Neural progenitor cell (in vitro differentiated cells): ENCODE measurements around the gene ST3GAL2. TPM values are rescaled to one million over a fixed set of nuclear protein-coding genes. Genes with fewer than 3 reads are reported as not detected.

Source experiments
- DNase-seq: peaks from one replicate; pipeline ENCODE4 v3.0.0-alpha.2; 2016; ENCODE audit warnings: low spot score
- H2AFZ ChIP-seq: fragments of 200-600 bp; sonication (generic); replicated peaks from 2 replicates; pipeline ENCODE4 v1.6.1; 2016; ENCODE audit warnings: antibody characterized with exemption
- H3F3A ChIP-seq: fragments of 200-600 bp; sonication (generic); 2 replicates; pipeline ENCODE4 v1.6.1; 2016; ENCODE audit warnings: antibody characterized with exemption, low read depth
- H3K27ac ChIP-seq: fragments of 200-600 bp; sonication (generic); 2 replicates; pipeline ENCODE4 v1.5.1; 2016; ENCODE audit warnings: mild to moderate bottlenecking
- H3K27me3 ChIP-seq: fragments of 200-600 bp; sonication (generic); 2 replicates; pipeline ENCODE4 v1.6.1; 2016; ENCODE audit warnings: mild to moderate bottlenecking, moderate library complexity
- H3K36me3 ChIP-seq: fragments of 200-600 bp; sonication (generic); 2 replicates; pipeline ENCODE4 v1.5.1; 2016
- H3K4me1 ChIP-seq: fragments of 200-600 bp; sonication (generic); 2 replicates; pipeline ENCODE4 v1.6.1; 2016; ENCODE audit warnings: mixed run types
- H3K4me2 ChIP-seq: fragments of 200-600 bp; sonication (generic); 2 replicates; pipeline ENCODE4 v1.6.1; 2016
- H3K4me3 ChIP-seq: fragments of 200-600 bp; sonication (generic); 2 replicates; pipeline ENCODE4 v1.5.1; 2016
- H3K79me2 ChIP-seq: fragments of 200-600 bp; sonication (generic); 2 replicates; pipeline ENCODE4 v1.6.1; 2016; ENCODE audit warnings: low read depth
- H3K9ac ChIP-seq: fragments of 200-600 bp; sonication (generic); 2 replicates; pipeline ENCODE4 v1.6.1; 2016
- H3K9me3 ChIP-seq: fragments of 200-600 bp; sonication (generic); 2 replicates; pipeline ENCODE4 v1.5.1; 2016; ENCODE audit warnings: low read depth
- H4K20me1 ChIP-seq: fragments of 200-600 bp; sonication (generic); 2 replicates; pipeline ENCODE4 v1.6.1; 2016; ENCODE audit warnings: low read depth
- H3K27ac Mint-ChIP-seq: 3 replicates; pipeline ENCODE4 v1.8.0; 2021; ENCODE audit warnings: mixed read lengths
- H3K27me3 Mint-ChIP-seq: 2 replicates; pipeline ENCODE4 v1.8.0; 2022; ENCODE audit warnings: low read depth, mild to moderate bottlenecking, inconsistent platforms, moderate library complexity, mixed read lengths; ENCODE audit not compliant: insufficient read depth
- H3K36me3 Mint-ChIP-seq: 3 replicates; pipeline ENCODE4 v1.8.0; 2021; ENCODE audit warnings: mixed read lengths
- H3K4me1 Mint-ChIP-seq: 3 replicates; pipeline ENCODE4 v1.8.0; 2021; ENCODE audit warnings: mixed read lengths
- H3K4me3 Mint-ChIP-seq: 3 replicates; pipeline ENCODE4 v1.8.0; 2021; ENCODE audit warnings: mild to moderate bottlenecking, moderate library complexity, mixed read lengths
- H3K9me3 Mint-ChIP-seq: 3 replicates; pipeline ENCODE4 v1.8.0; 2020; ENCODE audit warnings: mixed read lengths
- EZH2 ChIP-seq: fragments of 200-600 bp; sonication (generic); IDR thresholded peaks from 2 replicates; pipeline ENCODE4 v1.6.1; 2017; ENCODE audit warnings: antibody characterized with exemption, mild to moderate bottlenecking, moderate library complexity
- EZH2phosphoT487 ChIP-seq: fragments of 200-600 bp; sonication (generic); IDR thresholded peaks from 2 replicates; pipeline ENCODE4 v1.6.1; 2017; ENCODE audit warnings: antibody characterized with exemption
- total RNA-seq: library from RNA; depleted of rRNA; stranded (reverse); fragments of >200 nt; gene quantifications from 2 replicates; pipeline ENCODE4 v1.2.3, GENCODE V29; 2015; ENCODE audit warnings: low replicate concordance
- TF ChIP-seq, protein P1 (sequence below): fragments of 200-600 bp; sonication (generic); IDR thresholded peaks from 2 replicates; pipeline ENCODE4 v1.5.1; 2017; ENCODE audit warnings: antibody characterized with exemption, mild to moderate bottlenecking

Gene ST3GAL2
- total RNA-seq, 1 donor from 2014 or later = 11.6 TPM

DNA sequence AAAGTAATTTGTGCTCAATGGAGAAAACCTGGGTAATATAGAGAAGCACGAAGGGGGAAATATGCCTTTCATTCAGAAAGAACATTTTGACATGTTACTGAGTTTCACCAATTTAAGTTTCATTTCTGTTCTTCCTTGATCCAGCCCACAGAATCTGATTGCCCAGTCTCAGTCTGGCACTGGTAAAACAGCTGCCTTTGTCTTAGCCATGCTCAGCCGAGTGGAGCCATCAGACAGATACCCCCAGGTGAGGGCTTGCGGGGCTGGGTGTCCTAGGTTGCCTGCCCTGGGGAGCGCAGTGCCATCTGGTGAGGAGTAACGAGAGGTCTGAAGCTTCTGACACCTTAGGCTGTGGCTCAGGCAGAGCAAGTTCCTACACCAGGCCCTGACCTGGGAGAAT lies 74.5 kb downstream of the ST3GAL2 start:
- H3K4me2 ChIP-seq = no peak overlapping the region
- Mint-ChIP-seq H3K27me3 (no peaks in the 10 kb centered on the region), H3K36me3 (peaks cover 16% of the 10 kb centered on the region), H3K4me3 (no peak overlapping the region), H3K4me1 (no peaks in the 10 kb centered on the region), H3K9me3 (no peaks in the 10 kb centered on the region), H3K27ac (no peak overlapping the region)
- H3K27ac ChIP-seq = no peak overlapping the region
- no peaks in the 10 kb centered on the region for H3K4me1 ChIP-seq
- H3K27me3 ChIP-seq = no peaks in the 10 kb centered on the region
- no peaks in the 10 kb centered on the region for H3K79me2 ChIP-seq
- TF ChIP-seq, protein P1, sequence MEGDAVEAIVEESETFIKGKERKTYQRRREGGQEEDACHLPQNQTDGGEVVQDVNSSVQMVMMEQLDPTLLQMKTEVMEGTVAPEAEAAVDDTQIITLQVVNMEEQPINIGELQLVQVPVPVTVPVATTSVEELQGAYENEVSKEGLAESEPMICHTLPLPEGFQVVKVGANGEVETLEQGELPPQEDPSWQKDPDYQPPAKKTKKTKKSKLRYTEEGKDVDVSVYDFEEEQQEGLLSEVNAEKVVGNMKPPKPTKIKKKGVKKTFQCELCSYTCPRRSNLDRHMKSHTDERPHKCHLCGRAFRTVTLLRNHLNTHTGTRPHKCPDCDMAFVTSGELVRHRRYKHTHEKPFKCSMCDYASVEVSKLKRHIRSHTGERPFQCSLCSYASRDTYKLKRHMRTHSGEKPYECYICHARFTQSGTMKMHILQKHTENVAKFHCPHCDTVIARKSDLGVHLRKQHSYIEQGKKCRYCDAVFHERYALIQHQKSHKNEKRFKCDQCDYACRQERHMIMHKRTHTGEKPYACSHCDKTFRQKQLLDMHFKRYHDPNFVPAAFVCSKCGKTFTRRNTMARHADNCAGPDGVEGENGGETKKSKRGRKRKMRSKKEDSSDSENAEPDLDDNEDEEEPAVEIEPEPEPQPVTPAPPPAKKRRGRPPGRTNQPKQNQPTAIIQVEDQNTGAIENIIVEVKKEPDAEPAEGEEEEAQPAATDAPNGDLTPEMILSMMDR = no peak
- TF ChIP-seq EZH2 (no peak), EZH2phosphoT487 (no peak)
- no peak overlapping the region for H3K4me3 ChIP-seq
- H3F3A ChIP-seq = no peaks in the 10 kb centered on the region
- H2AFZ ChIP-seq = no peak overlapping the region
- H3K9ac ChIP-seq = no peak overlapping the region
- H3K36me3 ChIP-seq = no peaks in the 10 kb centered on the region
- no peak for DNase-seq
- no peaks in the 10 kb centered on the region for H3K9me3 ChIP-seq
- H4K20me1 ChIP-seq = no peaks in the 10 kb centered on the region

DNA sequence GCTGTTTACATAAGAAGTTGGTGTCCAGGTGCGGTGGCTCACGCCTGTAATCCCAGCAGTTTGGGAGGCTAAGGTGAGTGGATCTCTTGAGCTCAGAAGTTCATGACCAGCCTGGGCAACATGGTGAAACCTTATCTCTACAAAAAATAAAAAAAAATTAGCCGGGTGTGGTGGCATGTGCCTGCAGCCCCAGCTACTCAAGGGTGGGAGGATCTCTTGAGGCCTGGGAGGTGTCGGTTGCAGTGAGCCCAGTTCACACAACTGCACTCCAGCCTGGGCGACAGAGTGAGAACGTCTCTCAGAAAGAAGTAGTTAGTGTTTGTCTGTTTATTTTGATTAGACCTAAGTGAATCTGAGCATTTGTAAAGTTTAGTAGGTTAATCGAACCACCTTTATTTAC lies 79.3 kb downstream of the ST3GAL2 start:
- no peaks in the 10 kb centered on the region for H3K9me3 ChIP-seq
- no peaks in the 10 kb centered on the region for H3K36me3 ChIP-seq
- no peaks in the 10 kb centered on the region for H3K79me2 ChIP-seq
- H3K4me2 ChIP-seq = no peak overlapping the region
- H3F3A ChIP-seq = no peaks in the 10 kb centered on the region
- TF ChIP-seq, protein P1 = no peak
- no peak for TF ChIP-seq EZH2phosphoT487
- TF ChIP-seq EZH2 = no peak
- Mint-ChIP-seq H3K4me1 (no peaks in the 10 kb centered on the region), H3K27me3 (no peaks in the 10 kb centered on the region), H3K4me3 (no peak overlapping the region), H3K9me3 (no peaks in the 10 kb centered on the region), H3K36me3 (peaks cover 17% of the 10 kb centered on the region), H3K27ac (no peak overlapping the region)
- no peaks in the 10 kb centered on the region for H3K4me1 ChIP-seq
- no peak for DNase-seq
- no peaks in the 10 kb centered on the region for H3K27me3 ChIP-seq
- H3K9ac ChIP-seq = no peak overlapping the region
- no peaks in the 10 kb centered on the region for H4K20me1 ChIP-seq
- no peak overlapping the region for H3K4me3 ChIP-seq
- no peak overlapping the region for H3K27ac ChIP-seq
- H2AFZ ChIP-seq = no peak overlapping the region

DNA sequence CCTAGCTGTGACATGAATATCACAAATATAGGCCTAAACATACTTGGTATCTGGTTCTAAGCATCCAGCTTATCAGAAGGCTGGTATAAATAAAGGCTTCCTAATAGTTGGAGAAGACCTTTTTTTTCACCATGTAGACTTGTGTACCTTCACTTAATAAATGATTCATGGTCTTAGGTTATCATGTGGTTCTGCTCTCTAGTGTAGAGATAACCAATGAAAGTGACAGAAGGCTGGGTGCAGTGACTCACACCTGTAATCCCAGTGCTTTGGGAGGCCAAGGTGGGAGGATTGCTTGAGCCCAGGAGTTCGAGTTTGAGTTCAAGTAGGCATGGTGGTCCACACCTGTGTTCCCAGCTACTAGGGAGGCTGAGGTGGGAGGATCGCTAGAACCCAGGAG lies 89.1 kb downstream of the ST3GAL2 start:
- no peak overlapping the region for H3K4me3 ChIP-seq
- peaks cover 51% of the 10 kb centered on the region for H3K79me2 ChIP-seq
- Mint-ChIP-seq H3K36me3 (peaks cover 8% of the 10 kb centered on the region), H3K4me1 (peaks cover 12% of the 10 kb centered on the region), H3K9me3 (no peaks in the 10 kb centered on the region), H3K4me3 (no peak overlapping the region), H3K27me3 (peaks cover 2% of the 10 kb centered on the region), H3K27ac (no peak overlapping the region)
- H3K9ac ChIP-seq = no peak overlapping the region
- H3K4me2 ChIP-seq = no peak overlapping the region
- H3F3A ChIP-seq = peaks cover 12% of the 10 kb centered on the region
- no peak overlapping the region for H3K27ac ChIP-seq
- no peak for DNase-seq
- no peak for TF ChIP-seq EZH2phosphoT487
- TF ChIP-seq, protein P1 = no peak
- TF ChIP-seq EZH2 = no peak
- no peak overlapping the region for H2AFZ ChIP-seq
- no peaks in the 10 kb centered on the region for H4K20me1 ChIP-seq
- H3K9me3 ChIP-seq = no peaks in the 10 kb centered on the region
- H3K27me3 ChIP-seq = no peaks in the 10 kb centered on the region
- H3K4me1 ChIP-seq = peaks cover 4% of the 10 kb centered on the region
- H3K36me3 ChIP-seq = no peaks in the 10 kb centered on the region
